OCI-LY7 (cell line): ENCODE results near the gene NAALADL2. TPM values are rescaled to one million over a fixed set of nuclear protein-coding genes. Genes with fewer than 3 reads are reported as not detected.

Source experiments
- BruUV-seq: library from RNA; stranded (reverse); fragments of 400-500 nt; replicated peaks from 2 replicates; lab custom pipeline; 2021; lab: Mats Ljungman, UMichigan
- CTCF ChIA-PET: fragments of 300-600 bp; sonication (Branson Sonifier 250); formaldehyde crosslinking; loops from one replicate; lab custom pipeline; 2022; ENCODE audit warnings: antibody characterized with exemption; ENCODE audit not compliant: unreplicated experiment; lab: Charles Lee
- POLR2A ChIA-PET: fragments of 300-600 bp; sonication (Branson Sonifier 250); formaldehyde crosslinking; loops from one replicate; lab custom pipeline; 2022; ENCODE audit warnings: antibody characterized with exemption; lab: Charles Lee
- DNase-seq: peaks from one replicate; pipeline ENCODE4 v3.0.0-alpha.2; 2015; ENCODE audit warnings: low spot score
- H2AFZ ChIP-seq: fragments of 200-600 bp; sonication (generic), shearing (Covaris generic); 2 replicates; pipeline ENCODE4 v1.6.1; 2014; ENCODE audit warnings: mild to moderate bottlenecking, antibody characterized with exemption, low read length, moderate library complexity
- H3K27ac ChIP-seq: fragments of 200-600 bp; sonication (generic); 2 replicates; pipeline ENCODE4 v1.5.1; 2014; ENCODE audit warnings: mixed run types, low read depth, mild to moderate bottlenecking, moderate library complexity, low read length, inconsistent platforms; ENCODE audit not compliant: poor library complexity, severe bottlenecking
- H3K36me3 ChIP-seq: fragments of 200-600 bp; sonication (generic); 2 replicates; pipeline ENCODE4 v1.6.1; 2014; ENCODE audit warnings: mild to moderate bottlenecking, antibody characterized with exemption, low read length, moderate library complexity, mixed read lengths; ENCODE audit not compliant: insufficient read depth
- H3K4me1 ChIP-seq: fragments of 200-600 bp; sonication (generic); 2 replicates; pipeline ENCODE4 v1.5.1; 2014; ENCODE audit warnings: mild to moderate bottlenecking, low read length; ENCODE audit not compliant: insufficient read depth, poor library complexity, severe bottlenecking
- H3K4me2 ChIP-seq: fragments of 200-600 bp; sonication (generic); 2 replicates; pipeline ENCODE4 v1.6.1; 2014; ENCODE audit warnings: mild to moderate bottlenecking, low read length
- H3K4me3 ChIP-seq: fragments of 200-600 bp; sonication (generic); 2 replicates; pipeline ENCODE4 v1.5.1; 2014; ENCODE audit warnings: mild to moderate bottlenecking, low read depth, low read length; ENCODE audit not compliant: poor library complexity, severe bottlenecking
- H3K79me2 ChIP-seq: fragments of 200-600 bp; sonication (generic); 2 replicates; pipeline ENCODE4 v1.6.1; 2016; ENCODE audit warnings: low read depth, mild to moderate bottlenecking, low read length, moderate library complexity, mixed read lengths; ENCODE audit not compliant: insufficient read depth
- H3K9me2 ChIP-seq: fragments of 200-600 bp; sonication (generic); 2 replicates; pipeline ENCODE4 v1.6.1; 2016; ENCODE audit warnings: mild to moderate bottlenecking, low read length, mixed read lengths; ENCODE audit not compliant: insufficient read depth
- H3K9me3 ChIP-seq: fragments of 200-600 bp; sonication (generic); 2 replicates; pipeline ENCODE4 v1.6.1; 2014; ENCODE audit warnings: mild to moderate bottlenecking, mixed run types, low read length, mixed read lengths
- H4K20me1 ChIP-seq: fragments of 200-600 bp; sonication (generic); 2 replicates; pipeline ENCODE4 v1.6.1; 2014; ENCODE audit warnings: mild to moderate bottlenecking, antibody characterized with exemption, low read length, moderate library complexity, mixed read lengths; ENCODE audit not compliant: insufficient read depth
- EZH2phosphoT487 ChIP-seq: fragments of 200-600 bp; sonication (generic); IDR thresholded peaks from 2 replicates; pipeline ENCODE4 v1.6.1; 2018; ENCODE audit warnings: low read depth, borderline replicate concordance, mild to moderate bottlenecking, mixed run types, antibody characterized with exemption, low read length, moderate library complexity, mixed read lengths
- intact Hi-C: fragments of 100-400 bp; cut with micrococcal nuclease; formaldehyde crosslinking; loops from one replicate; pipeline ENCODE4 v1.10.0; 2022; ENCODE audit not compliant: unreplicated experiment
- total RNA-seq, 2 experiments: library from RNA; depleted of rRNA in 1 of 2; stranded (reverse); fragments of >200 nt in 1 of 2; shearing (Covaris generic) in 1 of 2; gene quantifications; 2 replicates each; pipeline ENCODE4 v1.2.3, GENCODE V29; 2014 to 2022
- TF ChIP-seq, protein P1 (sequence below): fragments of 200-600 bp; sonication (generic); conservative IDR thresholded peaks from 2 replicates; pipeline ENCODE4 v1.5.1; 2014; ENCODE audit warnings: mild to moderate bottlenecking, antibody characterized with exemption, low read length, moderate library complexity, mixed read lengths

Gene NAALADL2
- total RNA-seq, 2 experiments from 2014 or later = 0.25 to 0.70 TPM

DNA sequence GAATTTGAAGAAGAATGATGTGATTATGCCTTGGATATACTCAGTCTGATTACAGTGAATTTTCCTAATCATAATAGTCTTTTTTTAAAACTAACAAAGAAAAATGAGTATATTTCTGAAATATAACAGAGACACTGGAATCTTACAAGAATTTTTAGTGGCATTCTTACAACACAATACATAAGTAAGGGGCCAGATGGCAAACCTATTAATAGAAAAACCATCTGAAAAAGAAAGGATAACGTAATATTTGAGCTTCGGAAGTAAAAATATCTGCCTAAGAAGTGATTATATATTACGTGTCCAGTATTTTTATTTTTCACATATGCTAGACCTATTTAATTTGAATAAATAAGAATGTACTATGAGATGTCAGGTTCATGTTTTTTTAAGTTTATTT lies 452.8 kb downstream of the NAALADL2 start:
- Histone ChIP-seq H4K20me1 (no peaks in the 10 kb centered on the region), H3K9me2 (no peaks in the 10 kb centered on the region), H3K79me2 (no peaks in the 10 kb centered on the region), H3K27ac (no peak overlapping the region), H2AFZ (no peak overlapping the region), H3K9me3 (no peaks in the 10 kb centered on the region), H3K4me2 (no peak overlapping the region), H3K4me3 (no peak overlapping the region), H3K4me1 (no peaks in the 10 kb centered on the region), H3K36me3 (no peaks in the 10 kb centered on the region)
- no peak for TF ChIP-seq EZH2phosphoT487
- TF ChIP-seq, protein P1, sequence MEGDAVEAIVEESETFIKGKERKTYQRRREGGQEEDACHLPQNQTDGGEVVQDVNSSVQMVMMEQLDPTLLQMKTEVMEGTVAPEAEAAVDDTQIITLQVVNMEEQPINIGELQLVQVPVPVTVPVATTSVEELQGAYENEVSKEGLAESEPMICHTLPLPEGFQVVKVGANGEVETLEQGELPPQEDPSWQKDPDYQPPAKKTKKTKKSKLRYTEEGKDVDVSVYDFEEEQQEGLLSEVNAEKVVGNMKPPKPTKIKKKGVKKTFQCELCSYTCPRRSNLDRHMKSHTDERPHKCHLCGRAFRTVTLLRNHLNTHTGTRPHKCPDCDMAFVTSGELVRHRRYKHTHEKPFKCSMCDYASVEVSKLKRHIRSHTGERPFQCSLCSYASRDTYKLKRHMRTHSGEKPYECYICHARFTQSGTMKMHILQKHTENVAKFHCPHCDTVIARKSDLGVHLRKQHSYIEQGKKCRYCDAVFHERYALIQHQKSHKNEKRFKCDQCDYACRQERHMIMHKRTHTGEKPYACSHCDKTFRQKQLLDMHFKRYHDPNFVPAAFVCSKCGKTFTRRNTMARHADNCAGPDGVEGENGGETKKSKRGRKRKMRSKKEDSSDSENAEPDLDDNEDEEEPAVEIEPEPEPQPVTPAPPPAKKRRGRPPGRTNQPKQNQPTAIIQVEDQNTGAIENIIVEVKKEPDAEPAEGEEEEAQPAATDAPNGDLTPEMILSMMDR = no peak
- CTCF ChIA-PET = no interaction called here
- no peak for DNase-seq
- no TSS peak for BruUV-seq
- intact Hi-C loops = no loop called here
- POLR2A ChIA-PET = no interaction called here

DNA sequence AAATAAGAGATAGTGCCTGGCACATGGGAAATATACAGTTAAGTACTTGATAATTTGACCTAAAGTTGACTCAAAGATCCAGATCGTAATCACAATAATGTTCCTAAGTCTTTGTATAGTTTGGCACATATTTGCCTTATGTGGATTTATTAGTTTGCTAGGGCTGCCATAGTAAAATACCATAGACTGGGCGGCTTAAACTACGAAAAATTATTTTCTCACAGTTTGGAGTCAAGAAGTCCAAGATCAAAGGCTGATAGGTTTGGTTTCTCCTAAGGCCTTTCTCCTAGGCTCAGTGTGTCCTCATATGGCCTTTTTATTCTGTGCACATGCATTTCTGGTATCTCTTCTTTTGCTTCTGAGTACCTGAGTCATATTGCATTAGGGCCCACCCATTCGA lies 453.7 kb downstream of the NAALADL2 start:
- Histone ChIP-seq H3K4me1 (no peaks in the 10 kb centered on the region), H3K79me2 (no peaks in the 10 kb centered on the region), H3K27ac (no peak overlapping the region), H2AFZ (no peak overlapping the region), H3K36me3 (no peaks in the 10 kb centered on the region), H3K4me3 (no peak overlapping the region), H3K9me2 (no peaks in the 10 kb centered on the region), H4K20me1 (no peaks in the 10 kb centered on the region), H3K4me2 (no peak overlapping the region), H3K9me3 (no peaks in the 10 kb centered on the region)
- intact Hi-C loops = no loop called here
- ChIA-PET POLR2A (no interaction called here), CTCF (no interaction called here)
- BruUV-seq = no TSS peak
- no peak for DNase-seq
- no peak for TF ChIP-seq EZH2phosphoT487
- TF ChIP-seq, protein P1 = no peak

DNA sequence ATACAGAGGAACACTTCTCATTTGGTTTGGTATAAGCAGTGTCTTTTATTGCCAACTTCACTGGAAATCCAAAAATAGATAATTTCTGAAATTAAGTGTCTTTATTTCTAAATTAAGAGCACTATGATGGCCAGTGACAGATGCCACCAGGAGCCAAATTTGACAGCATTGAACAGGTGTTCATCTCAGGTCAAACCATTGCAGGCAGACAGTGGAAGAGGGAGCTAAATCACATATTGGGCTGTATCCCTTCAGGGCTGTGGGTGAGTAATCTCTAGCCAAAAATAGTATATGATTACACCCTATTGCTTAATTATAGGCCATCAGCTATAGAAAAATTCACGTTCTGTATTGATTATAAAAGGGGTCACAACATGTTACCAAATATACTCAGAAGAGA lies 457.7 kb downstream of the NAALADL2 start:
- H4K20me1 ChIP-seq = no peaks in the 10 kb centered on the region
- no peak for TF ChIP-seq EZH2phosphoT487
- TF ChIP-seq, protein P1 = no peak
- no peaks in the 10 kb centered on the region for H3K36me3 ChIP-seq
- no peak overlapping the region for H2AFZ ChIP-seq
- no peak for DNase-seq
- H3K4me1 ChIP-seq = no peaks in the 10 kb centered on the region
- intact Hi-C loops = no loop called here
- no peaks in the 10 kb centered on the region for H3K9me2 ChIP-seq
- H3K4me2 ChIP-seq = no peak overlapping the region
- no TSS peak for BruUV-seq
- ChIA-PET CTCF (no interaction called here), POLR2A (no interaction called here)
- H3K79me2 ChIP-seq = no peaks in the 10 kb centered on the region
- H3K27ac ChIP-seq = no peak overlapping the region
- H3K9me3 ChIP-seq = no peaks in the 10 kb centered on the region
- no peak overlapping the region for H3K4me3 ChIP-seq
